NCI-H82 (cell line): Measurements from ENCODE around the gene MCTP2.
"Not testable (repeated sequence)": the region's sequence is repeated elsewhere in the genome, so short reads cannot be mapped to it uniquely, and the experiment has no call there.

ENCODE experiments used
- DNase-seq: peaks from one replicate; lab custom pipeline; 2025; lab: John Stamatoyannopoulos, UW

Gene MCTP2

GRCh38 chr15:94453227-94453988, 222.0 kb downstream of the MCTP2 start:
- no peak for DNase-seq

- DNase-seq: no peak
Observed at GRCh38 chr15:94455297-94455696, 223.9 kb downstream of the MCTP2 start.

GRCh38 chr15:94456226-94456625, 224.9 kb downstream of the MCTP2 start:
- DNase-seq: no peak

- DNase-seq: no peak
Observed at GRCh38 chr15:94457661-94458060, 226.3 kb downstream of the MCTP2 start.

- DNase-seq: no peak
Observed at GRCh38 chr15:94460624-94461023, 229.3 kb downstream of the MCTP2 start.

- no peak for DNase-seq
Observed at GRCh38 chr15:94467034-94467433, 235.7 kb downstream of the MCTP2 start.

GRCh38 chr15:94470492-94470891, 239.1 kb downstream of the MCTP2 start:
- DNase-seq: no peak

- DNase-seq: no peak
Observed at GRCh38 chr15:94476686-94477085, 245.3 kb downstream of the MCTP2 start.

GRCh38 chr15:94477913-94478553, 246.7 kb downstream of the MCTP2 start:
- DNase-seq: no peak

GRCh38 chr15:94478763-94479162, 247.4 kb downstream of the MCTP2 start:
- DNase-seq: no peak

- no peak for DNase-seq
Observed at GRCh38 chr15:94480289-94480834, 249.0 kb downstream of the MCTP2 start.

- no peak for DNase-seq
Observed at GRCh38 chr15:94485148-94485719, 253.9 kb downstream of the MCTP2 start.

GRCh38 chr15:94487635-94488034, 256.3 kb downstream of the MCTP2 start:
- DNase-seq: no peak

GRCh38 chr15:94493176-94493575, 261.8 kb downstream of the MCTP2 start:
- DNase-seq: no peak

GRCh38 chr15:94493586-94493985, 262.2 kb downstream of the MCTP2 start:
- not testable (repeated sequence) for DNase-seq

GRCh38 chr15:94494732-94495131, 263.4 kb downstream of the MCTP2 start:
- DNase-seq: no peak

- DNase-seq: no peak
Observed at GRCh38 chr15:94503293-94503692, 271.9 kb downstream of the MCTP2 start.

- no peak for DNase-seq
Observed at GRCh38 chr15:94509259-94509658, 277.9 kb downstream of the MCTP2 start.

- DNase-seq: no peak
Observed at GRCh38 chr15:94522125-94522524, 290.8 kb downstream of the MCTP2 start.

- no peak for DNase-seq
Observed at GRCh38 chr15:94523873-94524272, 292.5 kb downstream of the MCTP2 start.

GRCh38 chr15:94524565-94524964, 293.2 kb downstream of the MCTP2 start:
- DNase-seq: no peak

GRCh38 chr15:94526071-94526689, 294.8 kb downstream of the MCTP2 start:
- peak; percentile 8 for DNase-seq

- DNase-seq: no peak
Observed at GRCh38 chr15:94532226-94532625, 300.9 kb downstream of the MCTP2 start.
